Fibroblast of upper back skin (primary cell): ENCODE measurements around the gene NAGA.

ENCODE experiments used
- DNase-seq: peaks from one replicate; pipeline ENCODE4 v3.0.0-alpha.2; 2013

Gene NAGA

GRCh38 chr22:42035256-42035655 is 35.4 kb downstream of the NAGA start:
- DNase-seq = no peak

GRCh38 chr22:42033263-42034181 is 37.1 kb downstream of the NAGA start:
- no peak for DNase-seq

DNA sequence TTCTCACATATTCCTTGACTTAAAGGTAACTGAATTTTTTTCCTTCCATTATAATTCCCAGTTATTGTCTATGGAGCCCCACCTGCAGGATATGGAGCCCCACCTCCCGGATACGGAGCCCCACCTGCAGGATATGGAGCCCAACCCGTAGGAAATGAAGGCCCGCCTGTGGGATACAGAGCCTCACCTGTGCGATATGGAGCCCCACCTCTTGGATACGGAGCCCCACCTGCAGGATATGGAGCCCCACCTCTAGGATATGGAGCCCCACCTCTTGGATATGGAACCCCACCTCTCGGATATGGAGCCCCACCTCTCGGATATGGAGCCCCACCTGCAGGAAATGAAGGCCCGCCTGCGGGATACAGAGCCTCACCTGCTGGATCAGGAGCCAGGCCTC is 43.9 kb downstream of the NAGA start:
- DNase-seq = no peak

- DNase-seq = no peak
Measured at GRCh38 chr22:42025421-42025820, 45.2 kb downstream of the NAGA start.

- no peak for DNase-seq
Measured at GRCh38 chr22:42022162-42022847, 48.3 kb downstream of the NAGA start.

- no peak for DNase-seq
Measured at GRCh38 chr22:42021571-42021970, 49.0 kb downstream of the NAGA start.

DNA sequence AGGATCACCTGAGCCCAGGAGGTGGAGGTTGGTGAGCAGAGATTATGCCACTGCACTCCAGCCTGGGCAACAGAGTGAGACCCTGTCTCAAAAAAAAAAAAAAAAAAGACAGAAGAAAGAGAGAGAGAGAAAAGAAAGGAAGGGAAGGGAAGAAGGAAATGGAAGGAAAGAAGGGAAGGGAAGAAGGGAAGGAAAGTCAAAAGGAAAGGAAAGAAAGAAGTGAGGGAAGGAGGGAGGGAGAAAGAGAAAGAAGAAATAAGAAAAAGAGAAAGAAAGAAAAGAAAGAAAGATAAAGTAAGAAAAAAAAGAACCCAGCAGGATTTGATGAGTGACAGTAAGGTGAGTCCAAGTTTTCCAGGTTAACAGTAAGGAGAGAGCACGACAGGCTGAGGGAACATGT is 52.4 kb downstream of the NAGA start:
- DNase-seq = no peak

- DNase-seq = no peak
Measured at GRCh38 chr22:42016111-42016510, 54.5 kb downstream of the NAGA start.

- DNase-seq = no peak
Measured at GRCh38 chr22:42013385-42013784, 57.2 kb downstream of the NAGA start.

- no peak for DNase-seq
Measured at GRCh38 chr22:42010778-42011177, 59.8 kb downstream of the NAGA start.
